ENCODE measurements around the gene TMEM132A.

The TMEM132A gene

GRCh38 chr11:60929764-60930163 lies 5.5 kb downstream of the TMEM132A start:
- H3K27ac ChIP-seq = no peak overlapping the region

GRCh38 chr11:60930394-60930793 lies 6.1 kb downstream of the TMEM132A start:
- TF ChIP-seq CTCF (conservative IDR thresholded peaks at IDR 0.05) = no peak
- H3K27ac ChIP-seq = no peak overlapping the region

More at GRCh38 chr11:60929764-60930163, 5.5 kb downstream of the TMEM132A start:
- no peak for TF ChIP-seq CTCF (conservative IDR thresholded peaks at IDR 0.05)

- no peak overlapping the region for H3K27ac ChIP-seq
- TF ChIP-seq CTCF (conservative IDR thresholded peaks at IDR 0.05) = no peak
These were observed 7.7 kb downstream of the TMEM132A start for GRCh38 chr11:60931917-60932316.

GRCh38 chr11:60932605-60933356 lies 8.5 kb downstream of the TMEM132A start:
- H3K27ac ChIP-seq = no peak overlapping the region
- no peak for TF ChIP-seq CTCF (conservative IDR thresholded peaks at IDR 0.05)

- TF ChIP-seq CTCF (conservative IDR thresholded peaks at IDR 0.05) = no peak
- H3K27ac ChIP-seq = no peak overlapping the region
These were observed 9.3 kb downstream of the TMEM132A start for GRCh38 chr11:60933416-60934123.

GRCh38 chr11:60934124-60934789 lies 10.0 kb downstream of the TMEM132A start:
- H3K27ac ChIP-seq = no peak overlapping the region
- no peak for TF ChIP-seq CTCF (conservative IDR thresholded peaks at IDR 0.05)

Measured in VCaP (cell line).